Mesothelial cell of epicardium (in vitro differentiated cells): ENCODE results near the gene DZIP1L. TPM values are rescaled to one million over a fixed set of nuclear protein-coding genes. Genes with fewer than 3 reads are reported as not detected.
"Not testable (repeated sequence)": the region's sequence is repeated elsewhere in the genome, so short reads cannot be mapped to it uniquely, and the experiment has no call there.

Source experiments
- DNase-seq, 2 experiments: peaks; one replicate each; pipeline ENCODE4 v3.0.0; 2021; ENCODE audit warnings: low spot score in 2 of 2; ENCODE audit not compliant: unreplicated experiment in 2 of 2
- H3K27ac Mint-ChIP-seq: 2 replicates; pipeline ENCODE4 v1.8.0; 2021; ENCODE audit warnings: mixed read lengths
- H3K27me3 Mint-ChIP-seq: 2 replicates; pipeline ENCODE4 v1.8.0; 2021; ENCODE audit warnings: low read depth, mixed read lengths
- H3K36me3 Mint-ChIP-seq: 2 replicates; pipeline ENCODE4 v1.8.0; 2021; ENCODE audit warnings: mixed read lengths
- H3K4me1 Mint-ChIP-seq: 2 replicates; pipeline ENCODE4 v1.8.0; 2021; ENCODE audit warnings: mixed read lengths
- H3K4me3 Mint-ChIP-seq: 2 replicates; pipeline ENCODE4 v1.8.0; 2021; ENCODE audit warnings: mild to moderate bottlenecking, moderate library complexity, mixed read lengths
- H3K9me3 Mint-ChIP-seq: 2 replicates; pipeline ENCODE4 v1.8.0; 2021; ENCODE audit warnings: mixed read lengths
- CTCF ChIP-seq: fragments of 200-600 bp; sonication (generic); IDR thresholded peaks from one replicate; pipeline ENCODE4 v1.5.0; 2021; ENCODE audit warnings: antibody characterized with exemption; ENCODE audit not compliant: unreplicated experiment
- total RNA-seq: library from RNA; stranded (reverse); gene quantifications from 3 replicates; pipeline ENCODE4 v1.2.1, GENCODE V29; 2021

DZIP1L gene
- total RNA-seq = 24.9 to 26.5 TPM (median 25.1 TPM) in 3 replicates

- no peaks in the 10 kb centered on the region for H3K36me3 Mint-ChIP-seq
- DNase-seq = peak; percentile 37 to 73
- TF ChIP-seq CTCF = no peak
- H3K4me3 Mint-ChIP-seq = peak within 1 kb of the TSS; percentile 76
- peak within 1 kb of the TSS; percentile 95 for H3K27ac Mint-ChIP-seq
- no peaks in the 10 kb centered on the region for H3K27me3 Mint-ChIP-seq
- H3K9me3 Mint-ChIP-seq = no peaks in the 10 kb centered on the region
- peaks cover 22% of the 10 kb centered on the region for H3K4me1 Mint-ChIP-seq
Observed at GRCh38 chr3:138114988-138115971, at the start of gene DZIP1L. TSS of gene DZIP1L (minus strand) at chr3:138115608. CDS start at chr3:138103971, 11,637 bp downstream.

GRCh38 chr3:138165061-138165460 lies 49.7 kb upstream of the DZIP1L start:
- Mint-ChIP-seq H3K36me3 (peaks cover 61% of the 10 kb centered on the region), H3K9me3 (no peaks in the 10 kb centered on the region)

GRCh38 chr3:138157743-138158142 lies 42.3 kb upstream of the DZIP1L start:
- Mint-ChIP-seq H3K27ac (no peak overlapping the region), H3K4me1 (no peaks in the 10 kb centered on the region), H3K27me3 (no peaks in the 10 kb centered on the region), H3K36me3 (peaks cover 21% of the 10 kb centered on the region), H3K4me3 (no peak overlapping the region), H3K9me3 (peaks cover 12% of the 10 kb centered on the region)
- DNase-seq = no peak
- TF ChIP-seq CTCF = no peak

More at GRCh38 chr3:138165061-138165460, 49.7 kb upstream of the DZIP1L start:
- DNase-seq = no peak
- Mint-ChIP-seq H3K4me1 (no peaks in the 10 kb centered on the region), H3K27me3 (no peaks in the 10 kb centered on the region), H3K4me3 (no peak overlapping the region), H3K27ac (no peak overlapping the region)
- no peak for TF ChIP-seq CTCF

- no peak for DNase-seq
- Mint-ChIP-seq H3K27me3 (no peaks in the 10 kb centered on the region), H3K4me3 (no peak overlapping the region), H3K36me3 (no peaks in the 10 kb centered on the region), H3K9me3 (peaks cover 12% of the 10 kb centered on the region), H3K27ac (no peak overlapping the region), H3K4me1 (no peaks in the 10 kb centered on the region)
- no peak for TF ChIP-seq CTCF
Observed at GRCh38 chr3:138154534-138154933, 39.1 kb upstream of the DZIP1L start.

GRCh38 chr3:138148503-138148902 lies 33.1 kb upstream of the DZIP1L start:
- no peak for DNase-seq
- no peaks in the 10 kb centered on the region for H3K27me3 Mint-ChIP-seq
- no peak overlapping the region for H3K4me3 Mint-ChIP-seq
- H3K27ac Mint-ChIP-seq = no peak overlapping the region
- peaks cover 9% of the 10 kb centered on the region for H3K9me3 Mint-ChIP-seq
- H3K4me1 Mint-ChIP-seq = no peaks in the 10 kb centered on the region
- TF ChIP-seq CTCF = no peak
- H3K36me3 Mint-ChIP-seq = no peaks in the 10 kb centered on the region

- not testable (repeated sequence) for H3K4me1 Mint-ChIP-seq, H3K36me3 Mint-ChIP-seq, H3K27me3 Mint-ChIP-seq, H3K4me3 Mint-ChIP-seq, H3K27ac Mint-ChIP-seq, DNase-seq
- H3K9me3 Mint-ChIP-seq = peaks cover 11% of the 10 kb centered on the region
Observed at GRCh38 chr3:138142181-138142580, 26.8 kb upstream of the DZIP1L start.
